Adipocyte (in vitro differentiated cells): Measurements from ENCODE around the gene MTARC1.

Experiments
- DNase-seq: peaks from one replicate; pipeline ENCODE4 v3.0.0-alpha.2; 2015; ENCODE audit warnings: low read depth
- H3K27me3 ChIP-seq: replicated peaks from 2 replicates; pipeline ENCODE4 v1.7.0; 2013; ENCODE audit warnings: mild to moderate bottlenecking, low read length, moderate library complexity; ENCODE audit not compliant: control insufficient read depth, insufficient read depth
- H3K36me3 ChIP-seq: 2 replicates; pipeline ENCODE4 v1.7.0; 2013; ENCODE audit warnings: low read length, mild to moderate bottlenecking, moderate library complexity; ENCODE audit not compliant: control insufficient read depth, insufficient read depth, severe bottlenecking
- H3K4me1 ChIP-seq: 2 replicates; pipeline ENCODE4 v1.7.0; 2013; ENCODE audit warnings: mild to moderate bottlenecking, low read length, moderate library complexity; ENCODE audit not compliant: control insufficient read depth, insufficient read depth
- H3K4me3 ChIP-seq: 2 replicates; pipeline ENCODE4 v1.7.0; 2013; ENCODE audit warnings: mild to moderate bottlenecking, low read length, moderate library complexity
- H3K9ac ChIP-seq: 2 replicates; pipeline ENCODE4 v1.7.0; 2013; ENCODE audit warnings: mild to moderate bottlenecking, low read length, moderate library complexity
- H3K9me3 ChIP-seq: 2 replicates; pipeline ENCODE4 v1.7.0; 2013; ENCODE audit warnings: mild to moderate bottlenecking, low read length, moderate library complexity; ENCODE audit not compliant: control insufficient read depth

Gene MTARC1

DNA sequence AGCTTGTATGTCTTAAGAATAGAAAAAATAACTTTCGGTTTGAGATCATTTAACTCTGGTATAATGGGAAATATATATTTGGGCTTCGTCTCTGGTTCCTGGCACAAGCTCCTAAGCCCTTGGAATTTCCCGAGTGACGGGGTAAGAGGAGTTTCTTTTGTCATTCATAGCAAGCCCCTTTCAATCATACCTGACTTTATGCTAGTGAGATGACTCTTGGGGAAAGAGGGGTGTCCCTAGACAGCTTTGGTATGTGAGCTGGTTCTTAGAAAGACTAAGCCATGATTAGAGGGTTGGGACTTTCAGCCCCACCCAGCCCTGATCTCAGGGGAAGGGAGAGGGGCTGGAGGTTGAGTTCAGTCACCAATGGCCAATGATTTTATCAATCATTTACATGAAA, 13.9 kb upstream of the MTARC1 start:
- Histone ChIP-seq H3K4me3 (no peak overlapping the region), H3K9me3 (no peaks in the 10 kb centered on the region), H3K27me3 (no peaks in the 10 kb centered on the region), H3K36me3 (peaks cover 53% of the 10 kb centered on the region), H3K4me1 (peaks cover 12% of the 10 kb centered on the region), H3K9ac (no peak overlapping the region)
- no peak for DNase-seq

GRCh38 chr1:220775240-220775853, 11.4 kb upstream of the MTARC1 start:
- Histone ChIP-seq H3K4me1 (no peaks in the 10 kb centered on the region), H3K27me3 (no peaks in the 10 kb centered on the region), H3K9ac (no peak overlapping the region), H3K4me3 (no peak overlapping the region), H3K36me3 (peaks cover 44% of the 10 kb centered on the region), H3K9me3 (no peaks in the 10 kb centered on the region)
- peak; percentile 64 for DNase-seq

DNA sequence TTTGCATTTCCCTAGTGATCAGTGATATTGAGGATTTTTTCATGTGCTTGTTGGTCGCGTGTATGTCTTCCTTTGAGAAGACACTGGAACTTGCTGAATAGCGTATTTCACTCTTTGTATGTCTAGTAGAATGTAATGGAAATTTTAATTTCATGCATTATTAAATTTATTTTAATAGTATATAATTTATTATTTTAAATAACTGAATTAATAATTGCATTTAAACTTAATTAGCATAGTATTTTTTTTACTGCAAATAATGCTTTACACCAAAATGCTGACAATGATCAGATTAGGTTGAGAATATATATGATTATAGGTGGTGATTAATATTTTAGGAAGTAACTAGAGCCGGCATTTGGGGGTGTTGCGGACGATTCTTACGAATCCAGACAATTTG, 10.5 kb upstream of the MTARC1 start:
- H3K4me1 ChIP-seq = no peaks in the 10 kb centered on the region
- H3K9ac ChIP-seq = no peak overlapping the region
- no peak for DNase-seq

GRCh38 chr1:220776720-220777326, 9.9 kb upstream of the MTARC1 start:
- Histone ChIP-seq H3K4me1 (no peaks in the 10 kb centered on the region), H3K36me3 (peaks cover 39% of the 10 kb centered on the region), H3K4me3 (no peak overlapping the region), H3K9ac (no peak overlapping the region), H3K9me3 (no peaks in the 10 kb centered on the region), H3K27me3 (no peaks in the 10 kb centered on the region)
- peak; percentile 91 for DNase-seq

More for the DNA sequence above, 10.5 kb upstream of the MTARC1 start:
- H3K27me3 ChIP-seq = no peaks in the 10 kb centered on the region
- peaks cover 36% of the 10 kb centered on the region for H3K36me3 ChIP-seq
- no peak overlapping the region for H3K4me3 ChIP-seq
- H3K9me3 ChIP-seq = no peaks in the 10 kb centered on the region

- DNase-seq = no peak
- Histone ChIP-seq H3K36me3 (peaks cover 37% of the 10 kb centered on the region), H3K9ac (no peak overlapping the region), H3K4me3 (no peak overlapping the region), H3K9me3 (no peaks in the 10 kb centered on the region), H3K27me3 (no peaks in the 10 kb centered on the region), H3K4me1 (peaks cover 19% of the 10 kb centered on the region)
Observed at GRCh38 chr1:220783453-220783852, 3.3 kb upstream of the MTARC1 start.

- Histone ChIP-seq H3K9ac (no peak overlapping the region), H3K9me3 (no peaks in the 10 kb centered on the region), H3K36me3 (peaks cover 37% of the 10 kb centered on the region), H3K4me1 (peaks cover 25% of the 10 kb centered on the region), H3K4me3 (no peak overlapping the region), H3K27me3 (no peaks in the 10 kb centered on the region)
- no peak for DNase-seq
Observed at GRCh38 chr1:220784751-220785150, 2.0 kb upstream of the MTARC1 start.

DNA sequence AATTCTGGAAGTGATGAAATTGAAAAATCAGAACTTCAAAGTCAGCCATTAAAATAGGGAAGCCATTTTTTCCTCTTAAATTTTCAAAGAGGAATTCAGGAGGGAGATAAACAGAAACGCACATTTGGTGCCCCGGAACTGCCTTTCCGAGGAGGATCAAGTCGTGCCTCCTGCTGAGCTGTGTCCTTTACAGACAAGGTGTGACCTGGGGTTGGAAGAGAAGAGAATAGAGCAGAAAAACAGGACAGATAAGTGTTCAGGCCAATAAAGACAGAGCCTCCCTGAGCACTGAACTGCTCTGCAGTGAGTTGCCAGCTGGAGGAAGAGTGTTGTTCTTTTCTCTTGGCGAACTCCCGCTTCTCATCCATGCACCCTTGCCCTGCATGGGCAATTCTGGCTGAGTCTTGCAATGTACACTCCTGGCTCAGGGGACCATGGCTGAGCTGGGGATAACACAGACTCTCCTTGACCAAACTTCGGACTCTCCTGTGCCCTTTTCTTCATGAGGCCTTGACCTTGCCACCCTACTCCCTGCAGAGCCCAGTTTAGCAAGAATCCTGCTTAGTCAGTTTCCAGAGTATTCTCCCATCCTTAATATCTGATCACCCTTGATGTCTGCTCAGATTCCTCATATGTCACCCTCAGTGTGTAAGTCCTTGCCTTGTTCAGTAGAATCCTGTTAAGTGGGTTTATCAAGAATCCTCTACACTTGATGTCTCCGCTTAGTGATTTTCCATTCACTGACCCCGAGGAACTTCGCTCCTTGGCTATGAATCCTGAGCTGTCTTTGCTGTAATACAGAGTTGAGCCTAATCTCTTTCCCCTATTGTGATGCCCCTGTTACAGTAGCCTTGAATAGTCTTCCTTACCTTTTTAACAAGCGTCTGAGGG, 1.3 kb upstream of the MTARC1 start:
- no peak for DNase-seq
- H3K4me1 ChIP-seq = peaks cover 31% of the 10 kb centered on the region
- H3K9me3 ChIP-seq = no peaks in the 10 kb centered on the region
- no peaks in the 10 kb centered on the region for H3K27me3 ChIP-seq
- H3K4me3 ChIP-seq = peak overlapping the region; percentile 80
- peaks cover 32% of the 10 kb centered on the region for H3K36me3 ChIP-seq
- peak overlapping the region; percentile 82 for H3K9ac ChIP-seq

DNA sequence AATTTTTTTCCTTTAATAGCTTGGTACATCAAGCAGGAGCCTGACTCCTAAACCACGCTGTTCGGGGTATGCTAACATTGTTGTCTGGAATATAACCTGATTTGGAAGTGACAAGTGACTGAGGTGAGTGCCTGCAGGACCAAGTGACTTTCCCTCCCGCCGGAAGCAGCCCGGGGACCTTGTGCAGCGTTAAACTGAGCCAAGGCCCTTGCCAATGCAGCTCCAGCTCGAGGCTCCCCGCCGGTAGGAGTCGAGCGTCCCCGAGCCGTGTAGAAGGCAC, 716 bp upstream of the MTARC1 start:
- peaks cover 32% of the 10 kb centered on the region for H3K36me3 ChIP-seq
- peak overlapping the region; percentile 80 for H3K4me3 ChIP-seq
- H3K4me1 ChIP-seq = peaks cover 37% of the 10 kb centered on the region
- H3K9ac ChIP-seq = peak overlapping the region; percentile 82
- no peak for DNase-seq
- H3K27me3 ChIP-seq = no peaks in the 10 kb centered on the region
- no peaks in the 10 kb centered on the region for H3K9me3 ChIP-seq

DNA sequence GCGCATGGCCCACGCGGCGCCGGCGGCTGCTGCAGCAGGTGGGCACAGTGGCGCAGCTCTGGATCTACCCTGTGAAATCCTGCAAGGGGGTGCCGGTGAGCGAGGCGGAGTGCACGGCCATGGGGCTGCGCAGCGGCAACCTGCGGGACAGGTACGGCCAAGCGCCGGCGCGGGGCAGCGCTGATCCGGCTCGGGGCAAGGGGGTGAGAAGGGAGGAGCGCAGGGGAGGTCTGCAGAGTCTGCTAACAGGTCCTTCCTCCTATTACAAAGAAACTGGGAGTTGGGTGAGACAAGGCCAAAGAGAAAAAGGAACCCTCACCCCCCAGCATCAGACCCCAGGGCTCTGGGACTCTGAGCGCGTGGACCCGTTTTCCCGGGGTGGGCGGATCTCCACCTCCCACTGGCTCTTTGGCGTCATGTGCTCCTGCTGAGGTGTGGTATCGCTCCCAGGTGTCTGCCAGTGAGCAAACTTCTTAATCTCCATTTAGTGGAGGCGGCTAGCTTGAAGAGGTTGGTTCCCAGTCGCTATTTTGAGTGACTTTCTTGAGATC, 431 bp downstream of the MTARC1 start:
- H3K4me1 ChIP-seq = peaks cover 47% of the 10 kb centered on the region
- H3K27me3 ChIP-seq = no peaks in the 10 kb centered on the region
- peaks cover 22% of the 10 kb centered on the region for H3K36me3 ChIP-seq
- no peak for DNase-seq
- H3K9me3 ChIP-seq = no peaks in the 10 kb centered on the region
- H3K9ac ChIP-seq = peak overlapping the region; percentile 82
- peak overlapping the region; percentile 80 for H3K4me3 ChIP-seq

DNA sequence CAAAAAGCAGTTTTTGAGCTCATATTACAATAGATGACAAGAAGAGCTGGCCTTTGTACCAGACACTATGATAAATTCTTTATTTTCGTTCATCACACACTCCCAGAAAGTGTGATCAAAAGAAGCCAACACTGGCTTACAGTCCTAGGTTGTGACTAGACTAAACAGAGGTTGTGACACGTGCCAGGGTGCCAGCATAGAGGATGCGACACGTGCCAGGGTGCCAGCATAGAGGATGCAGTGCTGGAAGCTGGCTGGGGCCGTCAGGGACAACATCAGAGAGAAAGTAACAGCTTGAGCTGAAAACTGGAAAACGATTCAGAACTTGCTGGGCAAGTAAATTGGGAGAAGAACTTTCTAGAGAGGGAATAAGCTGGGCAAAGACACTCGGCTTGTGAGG, 2.2 kb downstream of the MTARC1 start:
- peaks cover 54% of the 10 kb centered on the region for H3K4me1 ChIP-seq
- peak overlapping the region; percentile 16 for H3K9ac ChIP-seq
- H3K9me3 ChIP-seq = no peaks in the 10 kb centered on the region
- peaks cover 8% of the 10 kb centered on the region for H3K36me3 ChIP-seq
- H3K4me3 ChIP-seq = peak overlapping the region; percentile 27
- no peak for DNase-seq
- H3K27me3 ChIP-seq = no peaks in the 10 kb centered on the region

DNA sequence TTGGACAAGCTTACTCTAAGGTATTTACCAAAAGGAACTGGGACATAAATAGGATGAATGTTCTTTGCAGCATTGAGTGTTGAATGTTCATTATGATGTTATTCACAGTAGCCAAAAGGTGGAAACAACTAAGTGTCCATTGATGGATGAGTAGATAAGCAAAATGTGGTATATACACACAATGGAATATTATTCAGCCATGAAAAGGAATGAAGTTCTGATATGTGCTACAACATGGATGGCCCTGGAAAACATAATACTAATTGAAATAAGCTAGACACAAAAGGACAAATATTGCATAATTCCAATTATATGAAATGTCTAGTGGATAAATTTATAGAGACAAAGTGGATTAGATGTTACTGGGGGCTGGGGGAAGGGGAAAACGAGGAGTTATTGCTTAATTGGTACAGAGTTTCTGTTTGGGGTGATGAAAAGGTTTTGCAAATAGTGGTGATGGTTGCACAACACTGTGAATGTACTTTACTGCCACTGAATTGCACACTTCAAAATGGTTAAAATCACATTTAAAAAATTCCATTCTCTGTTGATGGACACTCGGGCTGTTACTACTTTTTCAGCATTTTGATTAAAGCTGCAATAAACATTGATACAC, 2.9 kb downstream of the MTARC1 start:
- no peaks in the 10 kb centered on the region for H3K9me3 ChIP-seq
- H3K27me3 ChIP-seq = no peaks in the 10 kb centered on the region
- H3K4me3 ChIP-seq = no peak overlapping the region
- peaks cover 54% of the 10 kb centered on the region for H3K4me1 ChIP-seq
- H3K36me3 ChIP-seq = peaks cover under 1% of the 10 kb centered on the region
- DNase-seq = peak; percentile 55
- H3K9ac ChIP-seq = no peak overlapping the region
